CD4-positive, alpha-beta T cell treated with Interferon gamma for 1 hour (primary cell): Measurements from ENCODE around the gene SHISA9.

Source experiments
- DNase-seq: peaks from one replicate; pipeline ENCODE4 v3.0.0-alpha.2; 2020

The SHISA9 gene

GRCh38 chr16:13134836-13135235 lies 233.4 kb downstream of the SHISA9 start:
- DNase-seq: no peak

GRCh38 chr16:13136901-13137300 lies 235.5 kb downstream of the SHISA9 start:
- no peak for DNase-seq

GRCh38 chr16:13138528-13138927 lies 237.1 kb downstream of the SHISA9 start:
- no peak for DNase-seq

GRCh38 chr16:13139661-13140241 lies 238.4 kb downstream of the SHISA9 start:
- no peak for DNase-seq

- DNase-seq: no peak
Observed at GRCh38 chr16:13143551-13143950, 242.2 kb downstream of the SHISA9 start.

GRCh38 chr16:13146829-13147228 lies 245.4 kb downstream of the SHISA9 start:
- DNase-seq: no peak

GRCh38 chr16:13148294-13148693 lies 246.9 kb downstream of the SHISA9 start:
- no peak for DNase-seq

GRCh38 chr16:13148836-13149235 lies 247.4 kb downstream of the SHISA9 start:
- no peak for DNase-seq

- no peak for DNase-seq
Observed at GRCh38 chr16:13150181-13150885, 248.9 kb downstream of the SHISA9 start.

- DNase-seq: no peak
Observed at GRCh38 chr16:13153696-13154095, 252.3 kb downstream of the SHISA9 start.

- no peak for DNase-seq
Observed at GRCh38 chr16:13154799-13155198, 253.4 kb downstream of the SHISA9 start.

GRCh38 chr16:13155377-13155776 lies 254.0 kb downstream of the SHISA9 start:
- no peak for DNase-seq

GRCh38 chr16:13155780-13156179 lies 254.4 kb downstream of the SHISA9 start:
- DNase-seq: no peak

- no peak for DNase-seq
Observed at GRCh38 chr16:13157082-13157481, 255.7 kb downstream of the SHISA9 start.

GRCh38 chr16:13158427-13158826 lies 257.0 kb downstream of the SHISA9 start:
- DNase-seq: no peak

GRCh38 chr16:13165024-13165423 lies 263.6 kb downstream of the SHISA9 start:
- no peak for DNase-seq

- no peak for DNase-seq
Observed at GRCh38 chr16:13168091-13168572, 266.7 kb downstream of the SHISA9 start.

- no peak for DNase-seq
Observed at GRCh38 chr16:13171313-13171712, 269.9 kb downstream of the SHISA9 start.

- DNase-seq: no peak
Observed at GRCh38 chr16:13176711-13177110, 275.3 kb downstream of the SHISA9 start.

- DNase-seq: no peak
Observed at GRCh38 chr16:13178318-13178717, 276.9 kb downstream of the SHISA9 start.

GRCh38 chr16:13181432-13181831 lies 280.0 kb downstream of the SHISA9 start:
- DNase-seq: no peak

- DNase-seq: no peak
Observed at GRCh38 chr16:13186813-13187212, 285.4 kb downstream of the SHISA9 start.

- no peak for DNase-seq
Observed at GRCh38 chr16:13189250-13189649, 287.9 kb downstream of the SHISA9 start.

- DNase-seq: no peak
Observed at GRCh38 chr16:13193721-13194120, 292.3 kb downstream of the SHISA9 start.

- DNase-seq: no peak
Observed at GRCh38 chr16:13194766-13195165, 293.4 kb downstream of the SHISA9 start.
